ENCODE measurements around the gene SPANXN4. TPM values are rescaled to one million over a fixed set of nuclear protein-coding genes. Genes with fewer than 3 reads are reported as not detected.

Gene SPANXN4
- total RNA-seq, 4 donors from 2014 or later, result not detected

DNA sequence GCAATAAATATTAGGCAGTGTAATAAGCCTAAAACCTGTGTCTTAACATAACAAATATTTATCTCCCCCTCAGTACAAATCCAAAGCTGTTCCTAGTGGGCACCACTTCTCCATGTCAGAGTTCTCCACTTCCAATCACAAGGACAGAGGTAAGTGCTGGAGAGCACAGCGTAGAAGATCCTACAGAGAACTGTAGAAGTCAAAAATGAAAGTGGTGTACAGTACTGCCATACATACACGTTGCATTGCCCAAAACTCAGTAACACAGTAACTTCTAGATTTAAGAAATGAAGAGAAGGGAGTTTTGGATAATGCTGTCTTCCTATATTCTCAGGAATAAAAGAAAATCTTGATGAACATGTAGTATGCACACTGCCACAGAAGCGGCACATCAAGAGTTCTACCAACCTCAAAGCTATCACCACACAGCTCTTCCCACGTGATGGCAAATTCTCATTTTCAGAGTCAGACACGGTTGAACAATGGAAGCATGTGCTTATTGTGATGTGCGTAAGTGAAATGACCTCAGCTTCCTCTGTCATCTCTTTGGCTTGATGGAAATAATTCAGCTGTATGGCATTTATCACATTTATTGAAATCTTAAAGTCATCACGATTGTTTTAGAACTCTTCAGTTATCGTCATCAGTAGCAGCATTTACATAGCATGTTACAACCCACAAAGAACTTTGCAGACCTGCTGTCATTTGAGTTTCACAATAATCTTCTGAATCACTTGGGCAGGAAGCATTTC, 27.1 kb upstream of the SPANXN4 start:
- H3K4me3 ChIP-seq, result no peak overlapping the region
- no peak for DNase-seq (ENCODE audit: low spot score in 2 of 2)
- no peaks in the 10 kb centered on the region for H3K27me3 ChIP-seq
- TF ChIP-seq EP300 (IDR thresholded peaks at IDR 0.05) (no peak), POLR2AphosphoS5 (IDR thresholded peaks at IDR 0.05) (no peak), POLR2A (IDR thresholded peaks at IDR 0.05) (no peak)
- TF ChIP-seq, protein P1, sequence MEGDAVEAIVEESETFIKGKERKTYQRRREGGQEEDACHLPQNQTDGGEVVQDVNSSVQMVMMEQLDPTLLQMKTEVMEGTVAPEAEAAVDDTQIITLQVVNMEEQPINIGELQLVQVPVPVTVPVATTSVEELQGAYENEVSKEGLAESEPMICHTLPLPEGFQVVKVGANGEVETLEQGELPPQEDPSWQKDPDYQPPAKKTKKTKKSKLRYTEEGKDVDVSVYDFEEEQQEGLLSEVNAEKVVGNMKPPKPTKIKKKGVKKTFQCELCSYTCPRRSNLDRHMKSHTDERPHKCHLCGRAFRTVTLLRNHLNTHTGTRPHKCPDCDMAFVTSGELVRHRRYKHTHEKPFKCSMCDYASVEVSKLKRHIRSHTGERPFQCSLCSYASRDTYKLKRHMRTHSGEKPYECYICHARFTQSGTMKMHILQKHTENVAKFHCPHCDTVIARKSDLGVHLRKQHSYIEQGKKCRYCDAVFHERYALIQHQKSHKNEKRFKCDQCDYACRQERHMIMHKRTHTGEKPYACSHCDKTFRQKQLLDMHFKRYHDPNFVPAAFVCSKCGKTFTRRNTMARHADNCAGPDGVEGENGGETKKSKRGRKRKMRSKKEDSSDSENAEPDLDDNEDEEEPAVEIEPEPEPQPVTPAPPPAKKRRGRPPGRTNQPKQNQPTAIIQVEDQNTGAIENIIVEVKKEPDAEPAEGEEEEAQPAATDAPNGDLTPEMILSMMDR (IDR thresholded peaks at IDR 0.05), result no peak
- no peaks in the 10 kb centered on the region for H3K4me1 ChIP-seq
- no peaks in the 10 kb centered on the region for H3K36me3 ChIP-seq
- H3K9me3 ChIP-seq, result no peaks in the 10 kb centered on the region
- WGBS, result 71% methylated on average over 8 of the region's 8 CpGs
- H3K27ac ChIP-seq, result no peak overlapping the region

DNA sequence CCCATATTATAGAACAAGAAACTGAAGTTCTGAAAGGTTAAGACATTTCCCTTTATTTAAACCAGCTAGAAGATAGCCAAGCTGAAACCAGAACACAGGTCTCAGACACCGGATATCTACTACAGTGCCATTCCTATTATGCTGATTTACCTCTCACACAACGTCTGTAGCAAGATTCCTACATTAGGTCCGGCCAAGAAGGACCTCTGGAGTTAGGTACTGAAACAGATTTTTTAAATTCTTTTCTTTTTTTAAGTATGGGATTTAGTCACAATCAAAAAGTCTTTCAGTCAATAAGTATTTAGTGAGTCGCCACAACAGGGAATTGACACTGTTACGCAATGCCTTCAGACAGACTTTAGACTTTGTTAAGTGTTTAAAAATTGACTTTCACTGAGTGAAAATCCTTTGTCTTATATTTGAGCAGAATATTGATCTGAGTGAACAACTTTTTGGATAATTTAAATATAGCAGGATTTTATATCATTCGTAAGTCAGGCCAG, 26.5 kb upstream of the SPANXN4 start:
- no peak for DNase-seq (ENCODE audit: low spot score in 2 of 2)
- Histone ChIP-seq H3K36me3 (no peaks in the 10 kb centered on the region), H3K4me1 (no peaks in the 10 kb centered on the region), H3K27me3 (no peaks in the 10 kb centered on the region), H3K27ac (no peak overlapping the region), H3K9me3 (no peaks in the 10 kb centered on the region), H3K4me3 (no peak overlapping the region)
- TF ChIP-seq POLR2A (IDR thresholded peaks at IDR 0.05) (no peak), POLR2AphosphoS5 (IDR thresholded peaks at IDR 0.05) (no peak), EP300 (IDR thresholded peaks at IDR 0.05) (no peak)
- TF ChIP-seq, protein P1 (IDR thresholded peaks at IDR 0.05), result no peak
- WGBS, result 76% methylated on average over 6 of the region's 6 CpGs

DNA sequence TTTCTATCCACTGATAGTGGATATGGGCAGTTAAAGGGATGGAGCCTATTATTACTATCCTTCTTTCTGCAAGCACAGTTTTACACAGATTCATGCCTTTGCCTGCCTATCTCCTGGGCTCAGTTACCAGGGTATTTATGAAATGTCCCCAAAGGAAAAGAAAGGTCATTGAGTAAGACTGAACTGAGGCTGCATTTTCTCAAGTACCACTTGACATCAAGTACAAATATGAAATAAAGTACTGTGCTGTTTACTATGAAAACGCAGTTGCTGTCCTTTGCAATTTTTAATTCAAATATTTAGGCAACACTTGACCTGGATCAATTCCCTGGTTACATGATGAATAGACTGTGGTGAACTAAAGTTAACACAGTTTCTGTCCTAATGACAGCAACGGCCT, 23.5 kb upstream of the SPANXN4 start:
- Histone ChIP-seq H3K36me3 (no peaks in the 10 kb centered on the region), H3K4me3 (no peak overlapping the region), H3K4me1 (no peaks in the 10 kb centered on the region), H3K27me3 (no peaks in the 10 kb centered on the region), H3K27ac (no peak overlapping the region), H3K9me3 (no peaks in the 10 kb centered on the region)
- no peak for DNase-seq (ENCODE audit: low spot score in 2 of 2)
- TF ChIP-seq POLR2AphosphoS5 (IDR thresholded peaks at IDR 0.05) (no peak), EP300 (IDR thresholded peaks at IDR 0.05) (no peak), POLR2A (IDR thresholded peaks at IDR 0.05) (no peak)
- TF ChIP-seq, protein P1 (IDR thresholded peaks at IDR 0.05), result no peak
- 83% methylated on average over 2 of the region's 2 CpGs for WGBS

DNA sequence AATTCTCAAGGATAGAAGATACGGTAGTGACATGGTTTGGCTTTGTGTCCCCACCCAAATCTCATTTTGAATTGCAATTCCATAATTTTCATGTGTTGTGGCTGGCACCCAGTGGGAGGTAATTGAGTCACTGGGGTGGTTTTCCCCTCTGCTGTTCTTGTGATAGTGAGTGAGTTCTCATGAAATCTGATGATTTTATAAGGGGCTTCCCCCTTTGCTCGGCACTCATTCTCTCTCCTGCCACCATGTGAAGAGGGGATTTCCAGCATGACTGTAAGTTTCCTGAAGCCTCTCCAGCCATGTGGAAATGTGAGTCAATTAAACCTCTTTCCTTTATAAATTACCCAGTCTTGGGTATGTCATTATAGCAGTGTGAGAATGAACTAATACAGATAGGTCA, 8.5 kb upstream of the SPANXN4 start:
- no peaks in the 10 kb centered on the region for H3K27me3 ChIP-seq
- TF ChIP-seq, protein P1 (IDR thresholded peaks at IDR 0.05), result no peak
- DNase-seq (ENCODE audit: low spot score in 2 of 2), result no peak
- H3K4me3 ChIP-seq, result no peak overlapping the region
- 70% methylated on average over 2 of the region's 2 CpGs for WGBS
- no peaks in the 10 kb centered on the region for H3K4me1 ChIP-seq
- no peaks in the 10 kb centered on the region for H3K9me3 ChIP-seq
- no peaks in the 10 kb centered on the region for H3K36me3 ChIP-seq
- H3K27ac ChIP-seq, result no peak overlapping the region

DNA sequence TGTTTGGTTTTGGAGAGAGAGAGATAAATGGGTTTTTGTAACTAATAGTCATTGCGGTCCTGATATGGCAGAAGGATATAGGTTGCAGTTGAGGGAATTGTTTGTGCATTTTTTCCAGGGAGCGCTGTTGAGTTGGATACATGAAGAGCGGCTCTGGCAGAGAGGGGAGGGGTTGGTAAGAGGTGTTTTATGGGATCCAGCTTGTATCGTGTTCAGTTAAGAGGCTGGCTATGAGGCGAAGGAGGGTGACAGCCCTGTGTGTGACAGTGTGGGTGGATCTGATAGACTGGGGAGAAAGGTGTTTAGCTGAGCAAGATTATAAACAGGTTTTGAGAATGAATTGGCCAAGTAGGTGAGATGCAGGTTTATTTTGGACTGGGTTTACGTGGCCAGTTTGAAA, 1.5 kb downstream of the SPANXN4 start:
- WGBS, result 64% methylated on average over 6 of the region's 6 CpGs

More for the DNA sequence above, 1.5 kb downstream of the SPANXN4 start:
- no peak overlapping the region for H3K4me3 ChIP-seq
- no peaks in the 10 kb centered on the region for H3K27me3 ChIP-seq
- no peak for TF ChIP-seq EP300 (IDR thresholded peaks at IDR 0.05)
- no peaks in the 10 kb centered on the region for H3K36me3 ChIP-seq
- no peaks in the 10 kb centered on the region for H3K4me1 ChIP-seq
- no peak for DNase-seq (ENCODE audit: low spot score in 2 of 2)
- no peak overlapping the region for H3K27ac ChIP-seq
- no peaks in the 10 kb centered on the region for H3K9me3 ChIP-seq
